DMS 273 (cell line): ENCODE results near the gene WNT5B.
A peak's percentile ranks its signal among the peaks of the same experiment; 100 is the strongest.

Experiments used
- DNase-seq: peaks from one replicate; lab custom pipeline; 2025; ENCODE audit not compliant: unreplicated experiment; lab: John Stamatoyannopoulos, UW

The WNT5B gene

GRCh38 chr12:1629338-1630132 lies 504 bp downstream of the WNT5B start:
- DNase-seq: peak; percentile 47

GRCh38 chr12:1630133-1630826 lies 1.2 kb downstream of the WNT5B start:
- DNase-seq: peak; percentile 75

- no peak for DNase-seq
These were observed 2.0 kb downstream of the WNT5B start for GRCh38 chr12:1630827-1631591.

- DNase-seq: no peak
These were observed 3.7 kb downstream of the WNT5B start for GRCh38 chr12:1632702-1633101.

GRCh38 chr12:1633459-1633858 lies 4.4 kb downstream of the WNT5B start:
- no peak for DNase-seq

DNA sequence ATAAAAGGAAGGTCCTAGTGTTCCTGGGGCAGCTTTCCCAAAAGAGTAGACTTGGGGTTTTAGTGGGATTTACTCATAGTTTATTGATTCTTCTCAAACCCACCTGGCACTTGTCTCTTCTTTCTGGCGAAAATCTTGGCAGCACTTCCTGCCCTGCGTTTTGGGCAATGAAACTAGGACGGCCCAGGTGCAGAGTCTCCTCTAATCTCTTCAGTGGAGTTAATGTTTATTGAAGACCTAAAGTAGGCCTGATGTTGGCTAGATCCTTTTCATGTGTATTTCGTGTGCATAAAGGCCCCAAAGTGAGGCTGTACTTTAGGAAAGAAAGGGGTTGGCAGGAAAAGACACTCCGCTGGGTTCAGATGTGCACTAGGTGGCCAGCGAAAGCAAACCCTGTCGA lies 5.1 kb downstream of the WNT5B start:
- DNase-seq: no peak

- DNase-seq: peak; percentile 87
These were observed 5.7 kb downstream of the WNT5B start for GRCh38 chr12:1634590-1635191.

GRCh38 chr12:1635301-1636095 lies 6.5 kb downstream of the WNT5B start:
- DNase-seq: no peak

DNA sequence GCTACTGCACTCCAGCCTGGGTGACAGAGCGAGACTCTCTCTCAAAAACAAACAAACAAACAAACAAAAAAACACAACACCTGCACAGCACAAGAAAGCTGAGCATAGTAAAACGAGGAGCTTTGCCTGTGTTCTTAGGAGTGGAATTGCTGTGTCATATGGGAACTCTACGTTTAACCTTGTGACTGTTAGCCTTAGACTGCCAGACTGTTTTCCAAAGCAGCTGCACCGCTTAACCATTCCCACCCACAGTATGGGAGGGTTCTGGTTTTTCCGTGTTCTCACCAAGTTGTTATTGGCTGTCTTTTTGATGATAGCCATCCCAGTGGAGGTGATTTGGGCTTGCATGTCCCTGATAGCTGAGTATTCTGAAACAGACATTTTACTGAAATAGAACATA lies 9.2 kb downstream of the WNT5B start:
- no peak for DNase-seq

DNA sequence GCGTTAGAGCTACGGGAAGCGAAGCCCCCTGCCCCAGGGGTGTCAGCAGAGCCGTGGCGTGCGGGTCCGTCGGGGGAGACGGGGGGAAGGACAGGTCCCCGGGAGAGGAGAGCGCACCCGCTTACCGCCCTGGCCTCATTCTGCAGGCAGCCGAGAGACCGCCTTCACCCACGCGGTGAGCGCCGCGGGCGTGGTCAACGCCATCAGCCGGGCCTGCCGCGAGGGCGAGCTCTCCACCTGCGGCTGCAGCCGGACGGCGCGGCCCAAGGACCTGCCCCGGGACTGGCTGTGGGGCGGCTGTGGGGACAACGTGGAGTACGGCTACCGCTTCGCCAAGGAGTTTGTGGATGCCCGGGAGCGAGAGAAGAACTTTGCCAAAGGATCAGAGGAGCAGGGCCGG lies 10.5 kb downstream of the WNT5B start:
- no peak for DNase-seq

GRCh38 chr12:1640328-1641234 lies 11.6 kb downstream of the WNT5B start:
- DNase-seq: no peak

DNA sequence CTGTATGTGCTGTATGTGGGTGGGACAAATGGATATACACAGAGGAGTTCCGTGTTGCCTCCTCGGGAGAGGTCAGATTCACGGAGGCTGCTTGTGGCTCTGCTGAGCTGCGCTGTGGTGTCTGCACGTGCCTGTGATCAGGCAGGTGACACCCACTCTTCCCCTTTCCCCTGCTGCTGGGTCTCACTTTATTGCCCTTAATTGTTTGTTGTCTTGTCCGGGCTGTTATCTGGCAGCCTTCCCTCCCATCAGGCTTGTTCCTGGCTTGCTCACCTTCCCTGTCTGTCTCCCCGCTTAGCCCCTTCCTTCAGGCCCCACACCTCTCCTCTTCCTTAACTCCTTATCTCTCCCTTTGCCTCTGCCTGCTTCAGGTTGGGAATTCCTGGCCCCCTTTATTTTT lies 13.5 kb downstream of the WNT5B start:
- no peak for DNase-seq

DNA sequence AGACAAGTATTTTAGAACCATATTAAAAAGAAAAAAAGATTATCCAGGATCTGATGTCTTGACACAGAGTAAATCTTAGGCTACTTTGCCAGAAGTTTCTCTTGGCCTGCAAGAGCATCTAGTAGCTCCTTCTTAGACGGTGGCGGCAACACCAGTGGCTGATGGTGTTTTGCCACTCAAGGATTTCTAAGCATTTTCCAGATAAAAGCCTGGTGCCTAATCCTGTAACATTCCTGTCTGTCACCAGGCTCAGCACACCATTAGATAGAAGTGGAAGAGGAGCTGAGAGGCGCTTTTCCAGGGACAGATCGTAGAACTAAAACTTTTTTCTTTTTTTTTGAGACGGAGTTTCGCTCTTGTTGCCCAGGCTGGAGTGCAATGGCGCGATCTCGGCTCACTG lies 14.0 kb downstream of the WNT5B start:
- DNase-seq: no peak

DNA sequence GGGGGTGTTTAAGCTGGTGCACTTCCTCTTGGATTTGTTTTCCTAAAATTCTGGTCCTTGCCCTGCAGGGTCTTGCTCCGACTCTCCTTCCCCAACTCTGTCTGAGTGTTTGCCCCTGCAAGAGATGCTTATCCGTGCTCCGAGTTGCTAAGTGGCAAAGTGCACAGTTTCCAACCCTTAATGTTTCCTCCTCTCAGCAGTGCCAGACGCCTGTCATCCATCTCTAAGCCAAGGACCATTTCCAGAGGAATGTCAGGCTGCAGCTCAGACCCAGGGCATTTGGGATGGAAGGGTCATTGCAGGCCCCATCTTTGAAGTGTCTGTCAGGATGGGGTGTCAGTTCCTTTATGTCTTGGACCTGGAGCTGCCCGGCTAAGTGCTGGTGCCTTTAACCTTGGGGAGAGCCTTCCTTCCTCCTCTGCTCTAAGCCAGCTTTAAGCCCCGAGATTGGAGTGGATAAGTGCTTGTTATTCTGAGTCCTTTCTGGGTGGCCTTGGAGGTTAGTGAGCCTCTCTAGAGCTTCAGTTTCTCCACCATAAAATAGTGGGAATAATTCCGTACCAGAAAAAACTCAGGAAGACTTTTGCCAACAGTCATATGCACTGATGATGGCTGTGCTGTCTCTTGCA lies 15.0 kb downstream of the WNT5B start:
- DNase-seq: peak; percentile 43

- peak; percentile 92 for DNase-seq
These were observed 15.8 kb downstream of the WNT5B start for GRCh38 chr12:1644534-1645438.

DNA sequence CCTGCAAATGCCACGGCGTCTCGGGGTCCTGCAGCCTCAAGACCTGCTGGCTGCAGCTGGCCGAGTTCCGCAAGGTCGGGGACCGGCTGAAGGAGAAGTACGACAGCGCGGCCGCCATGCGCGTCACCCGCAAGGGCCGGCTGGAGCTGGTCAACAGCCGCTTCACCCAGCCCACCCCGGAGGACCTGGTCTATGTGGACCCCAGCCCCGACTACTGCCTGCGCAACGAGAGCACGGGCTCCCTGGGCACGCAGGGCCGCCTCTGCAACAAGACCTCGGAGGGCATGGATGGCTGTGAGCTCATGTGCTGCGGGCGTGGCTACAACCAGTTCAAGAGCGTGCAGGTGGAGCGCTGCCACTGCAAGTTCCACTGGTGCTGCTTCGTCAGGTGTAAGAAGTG lies 16.8 kb downstream of the WNT5B start:
- no peak for DNase-seq

DNA sequence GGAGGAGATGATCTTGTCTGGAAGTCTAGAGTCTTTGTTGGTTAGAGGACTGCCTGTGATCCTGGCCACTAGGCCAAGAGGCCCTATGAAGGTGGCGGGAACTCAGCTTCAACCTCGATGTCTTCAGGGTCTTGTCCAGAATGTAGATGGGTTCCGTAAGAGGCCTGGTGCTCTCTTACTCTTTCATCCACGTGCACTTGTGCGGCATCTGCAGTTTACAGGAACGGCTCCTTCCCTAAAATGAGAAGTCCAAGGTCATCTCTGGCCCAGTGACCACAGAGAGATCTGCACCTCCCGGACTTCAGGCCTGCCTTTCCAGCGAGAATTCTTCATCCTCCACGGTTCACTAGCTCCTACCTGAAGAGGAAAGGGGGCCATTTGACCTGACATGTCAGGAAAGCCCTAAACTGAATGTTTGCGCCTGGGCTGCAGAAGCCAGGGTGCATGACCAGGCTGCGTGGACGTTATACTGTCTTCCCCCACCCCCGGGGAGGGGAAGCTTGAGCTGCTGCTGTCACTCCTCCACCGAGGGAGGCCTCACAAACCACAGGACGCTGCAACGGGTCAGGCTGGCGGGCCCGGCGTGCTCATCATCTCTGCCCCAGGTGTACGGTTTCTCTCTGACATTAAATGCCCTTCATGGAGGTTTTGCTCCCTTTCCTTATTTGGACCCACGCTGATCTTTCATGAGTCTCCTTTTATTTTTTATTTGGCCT lies 17.7 kb downstream of the WNT5B start:
- no peak for DNase-seq

GRCh38 chr12:1647285-1647669 lies 18.2 kb downstream of the WNT5B start:
- no peak for DNase-seq
